GM06990 (cell line): ENCODE measurements around the gene ARMC5.

Source experiments
- DNase-seq: peaks from one replicate; pipeline ENCODE4 v3.0.0-alpha.2; 2011; ENCODE audit not compliant: insufficient read length; ENCODE audit errors: extremely low read depth
- H3K27me3 ChIP-seq: replicated peaks from 2 replicates; pipeline ENCODE4 v1.6.0; 2011; ENCODE audit warnings: low read length; ENCODE audit not compliant: control insufficient read depth, insufficient read depth
- H3K36me3 ChIP-seq: 2 replicates; pipeline ENCODE4 v1.5.1; 2011; ENCODE audit warnings: low read length; ENCODE audit not compliant: control insufficient read depth, insufficient read depth
- H3K4me3 ChIP-seq: replicated peaks from 2 replicates; pipeline ENCODE4 v1.5.1; 2011; ENCODE audit warnings: low read depth, mild to moderate bottlenecking, control low read depth, low read length
- TF ChIP-seq, protein P1 (sequence below): IDR thresholded peaks from 2 replicates; pipeline ENCODE4 v1.5.1; 2011; ENCODE audit warnings: low read length, control low read depth, mild to moderate bottlenecking, inconsistent platforms; ENCODE audit not compliant: insufficient read depth, poor library complexity, severe bottlenecking

ARMC5 gene

GRCh38 chr16:31489616-31490584 lies 30.6 kb downstream of the ARMC5 start:
- DNase-seq = no peak
- Histone ChIP-seq H3K27me3 (no peaks in the 10 kb centered on the region), H3K36me3 (peaks cover 18% of the 10 kb centered on the region), H3K4me3 (no peak overlapping the region)
- TF ChIP-seq, protein P1, sequence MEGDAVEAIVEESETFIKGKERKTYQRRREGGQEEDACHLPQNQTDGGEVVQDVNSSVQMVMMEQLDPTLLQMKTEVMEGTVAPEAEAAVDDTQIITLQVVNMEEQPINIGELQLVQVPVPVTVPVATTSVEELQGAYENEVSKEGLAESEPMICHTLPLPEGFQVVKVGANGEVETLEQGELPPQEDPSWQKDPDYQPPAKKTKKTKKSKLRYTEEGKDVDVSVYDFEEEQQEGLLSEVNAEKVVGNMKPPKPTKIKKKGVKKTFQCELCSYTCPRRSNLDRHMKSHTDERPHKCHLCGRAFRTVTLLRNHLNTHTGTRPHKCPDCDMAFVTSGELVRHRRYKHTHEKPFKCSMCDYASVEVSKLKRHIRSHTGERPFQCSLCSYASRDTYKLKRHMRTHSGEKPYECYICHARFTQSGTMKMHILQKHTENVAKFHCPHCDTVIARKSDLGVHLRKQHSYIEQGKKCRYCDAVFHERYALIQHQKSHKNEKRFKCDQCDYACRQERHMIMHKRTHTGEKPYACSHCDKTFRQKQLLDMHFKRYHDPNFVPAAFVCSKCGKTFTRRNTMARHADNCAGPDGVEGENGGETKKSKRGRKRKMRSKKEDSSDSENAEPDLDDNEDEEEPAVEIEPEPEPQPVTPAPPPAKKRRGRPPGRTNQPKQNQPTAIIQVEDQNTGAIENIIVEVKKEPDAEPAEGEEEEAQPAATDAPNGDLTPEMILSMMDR = no peak

GRCh38 chr16:31491778-31492418 lies 32.6 kb downstream of the ARMC5 start:
- Histone ChIP-seq H3K4me3 (no peak overlapping the region), H3K27me3 (no peaks in the 10 kb centered on the region), H3K36me3 (peaks cover 32% of the 10 kb centered on the region)
- TF ChIP-seq, protein P1 = no peak
- DNase-seq = no peak

DNA sequence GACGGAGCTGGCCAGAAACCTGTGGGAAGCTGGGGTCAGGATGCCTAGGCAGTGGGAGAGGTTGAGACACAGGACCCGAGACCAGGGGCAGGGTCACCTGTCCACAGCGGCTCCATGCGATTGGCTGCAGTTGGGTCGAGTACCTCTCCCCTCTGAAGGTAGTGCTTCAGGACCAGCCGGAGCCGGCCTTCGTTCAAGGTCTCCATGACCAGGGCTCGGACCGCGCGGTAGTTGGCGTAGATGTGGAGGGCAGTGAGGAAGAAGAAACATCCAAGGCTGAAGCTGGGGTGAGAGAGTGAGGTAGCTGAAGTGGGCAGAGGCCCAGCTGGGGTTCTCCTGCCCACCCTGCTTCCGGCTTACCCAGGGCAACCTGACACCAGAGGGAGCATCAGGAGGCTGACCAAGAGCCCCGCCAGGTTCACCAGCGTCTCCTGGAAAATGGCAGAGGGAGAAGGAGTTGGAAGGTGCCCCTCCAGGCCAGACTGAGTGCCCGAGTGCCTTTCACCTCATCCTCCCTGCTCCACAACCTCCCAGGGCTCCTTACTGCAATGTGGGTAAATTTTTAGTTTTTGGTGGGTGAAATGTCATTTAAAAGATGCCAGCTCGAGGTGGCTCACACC lies 34.3 kb downstream of the ARMC5 start:
- TF ChIP-seq, protein P1 = no peak
- peaks cover 36% of the 10 kb centered on the region for H3K36me3 ChIP-seq

GRCh38 chr16:31496670-31497069 lies 37.4 kb downstream of the ARMC5 start:
- TF ChIP-seq, protein P1 = no peak

More for the DNA sequence above, 34.3 kb downstream of the ARMC5 start:
- DNase-seq = no peak
- no peaks in the 10 kb centered on the region for H3K27me3 ChIP-seq
- H3K4me3 ChIP-seq = no peak overlapping the region

GRCh38 chr16:31498493-31498892 lies 39.2 kb downstream of the ARMC5 start:
- no peak overlapping the region for H3K4me3 ChIP-seq
- DNase-seq = no peak
- H3K36me3 ChIP-seq = peaks cover 28% of the 10 kb centered on the region
- TF ChIP-seq, protein P1 = no peak
- H3K27me3 ChIP-seq = no peaks in the 10 kb centered on the region

More at GRCh38 chr16:31496670-31497069, 37.4 kb downstream of the ARMC5 start:
- peaks cover 38% of the 10 kb centered on the region for H3K36me3 ChIP-seq
- no peaks in the 10 kb centered on the region for H3K27me3 ChIP-seq
- no peak for DNase-seq
- H3K4me3 ChIP-seq = no peak overlapping the region
